ENCODE data around the gene PPP6R2.

The PPP6R2 gene

GRCh38 chr22:50459016-50459415, 115.9 kb downstream of the PPP6R2 start:
- Histone ChIP-seq H3K9me3 (ENCODE audit: control insufficient read depth, insufficient read depth, low read depth, low read length) (no peaks in the 10 kb centered on the region), H3K36me3 (ENCODE audit: control insufficient read depth, insufficient read depth, low read length) (peaks cover 94% of the 10 kb centered on the region), H3K27me3 (ENCODE audit: control insufficient read depth, insufficient read depth, low read length) (no peaks in the 10 kb centered on the region), H3K4me3 (ENCODE audit: low read depth, low read length) (no peak overlapping the region), H3K9ac (ENCODE audit: low read length) (no peak overlapping the region), H3K4me1 (ENCODE audit: control insufficient read depth, insufficient read depth, low read length) (no peaks in the 10 kb centered on the region), H3K27ac (ENCODE audit: low read depth, low read length) (no peak overlapping the region)

- Histone ChIP-seq H3K27ac (ENCODE audit: low read depth, low read length) (no peak overlapping the region), H3K36me3 (ENCODE audit: control insufficient read depth, insufficient read depth, low read length) (peaks cover 94% of the 10 kb centered on the region), H3K27me3 (ENCODE audit: control insufficient read depth, insufficient read depth, low read length) (no peaks in the 10 kb centered on the region), H3K9ac (ENCODE audit: low read length) (no peak overlapping the region), H3K4me3 (ENCODE audit: low read depth, low read length) (no peak overlapping the region), H3K9me3 (ENCODE audit: control insufficient read depth, insufficient read depth, low read depth, low read length) (no peaks in the 10 kb centered on the region), H3K4me1 (ENCODE audit: control insufficient read depth, insufficient read depth, low read length) (no peaks in the 10 kb centered on the region)
These were observed 116.5 kb downstream of the PPP6R2 start for GRCh38 chr22:50459496-50460140.

GRCh38 chr22:50460938-50461337, 117.8 kb downstream of the PPP6R2 start:
- Histone ChIP-seq H3K27ac (ENCODE audit: low read depth, low read length) (no peak overlapping the region), H3K4me1 (ENCODE audit: control insufficient read depth, insufficient read depth, low read length) (no peaks in the 10 kb centered on the region), H3K9me3 (ENCODE audit: control insufficient read depth, insufficient read depth, low read depth, low read length) (no peaks in the 10 kb centered on the region), H3K36me3 (ENCODE audit: control insufficient read depth, insufficient read depth, low read length) (peaks cover 94% of the 10 kb centered on the region), H3K9ac (ENCODE audit: low read length) (no peak overlapping the region), H3K4me3 (ENCODE audit: low read depth, low read length) (no peak overlapping the region), H3K27me3 (ENCODE audit: control insufficient read depth, insufficient read depth, low read length) (no peaks in the 10 kb centered on the region)

- H3K36me3 ChIP-seq (ENCODE audit: control insufficient read depth, insufficient read depth, low read length), result peaks cover 96% of the 10 kb centered on the region
These were observed 118.4 kb downstream of the PPP6R2 start for GRCh38 chr22:50461536-50461935.

GRCh38 chr22:50461979-50462540, 118.9 kb downstream of the PPP6R2 start:
- Histone ChIP-seq H3K4me1 (ENCODE audit: control insufficient read depth, insufficient read depth, low read length) (no peaks in the 10 kb centered on the region), H3K9me3 (ENCODE audit: control insufficient read depth, insufficient read depth, low read depth, low read length) (no peaks in the 10 kb centered on the region), H3K36me3 (ENCODE audit: control insufficient read depth, insufficient read depth, low read length) (peaks cover 96% of the 10 kb centered on the region), H3K4me3 (ENCODE audit: low read depth, low read length) (no peak overlapping the region), H3K9ac (ENCODE audit: low read length) (no peak overlapping the region), H3K27ac (ENCODE audit: low read depth, low read length) (no peak overlapping the region), H3K27me3 (ENCODE audit: control insufficient read depth, insufficient read depth, low read length) (no peaks in the 10 kb centered on the region)

More at GRCh38 chr22:50461536-50461935, 118.4 kb downstream of the PPP6R2 start:
- Histone ChIP-seq H3K4me1 (ENCODE audit: control insufficient read depth, insufficient read depth, low read length) (no peaks in the 10 kb centered on the region), H3K9ac (ENCODE audit: low read length) (no peak overlapping the region), H3K27ac (ENCODE audit: low read depth, low read length) (no peak overlapping the region), H3K9me3 (ENCODE audit: control insufficient read depth, insufficient read depth, low read depth, low read length) (no peaks in the 10 kb centered on the region), H3K27me3 (ENCODE audit: control insufficient read depth, insufficient read depth, low read length) (no peaks in the 10 kb centered on the region), H3K4me3 (ENCODE audit: low read depth, low read length) (no peak overlapping the region)

- Histone ChIP-seq H3K4me3 (ENCODE audit: low read depth, low read length) (no peak overlapping the region), H3K36me3 (ENCODE audit: control insufficient read depth, insufficient read depth, low read length) (peaks cover 97% of the 10 kb centered on the region)
These were observed 120.2 kb downstream of the PPP6R2 start for GRCh38 chr22:50463188-50463900.

GRCh38 chr22:50464451-50464850, 121.3 kb downstream of the PPP6R2 start:
- no peak overlapping the region for H3K27ac ChIP-seq (ENCODE audit: low read depth, low read length)
- H3K4me1 ChIP-seq (ENCODE audit: control insufficient read depth, insufficient read depth, low read length), result peaks cover 6% of the 10 kb centered on the region; the same call in 1 of the 2 replicates
- H3K27me3 ChIP-seq (ENCODE audit: control insufficient read depth, insufficient read depth, low read length), result no peaks in the 10 kb centered on the region
- no peaks in the 10 kb centered on the region for H3K9me3 ChIP-seq (ENCODE audit: control insufficient read depth, insufficient read depth, low read depth, low read length)
- H3K4me3 ChIP-seq (ENCODE audit: low read depth, low read length), result no peak overlapping the region
- H3K9ac ChIP-seq (ENCODE audit: low read length), result no peak overlapping the region
- H3K36me3 ChIP-seq (ENCODE audit: control insufficient read depth, insufficient read depth, low read length), result peaks cover 86% of the 10 kb centered on the region

More at GRCh38 chr22:50463188-50463900, 120.2 kb downstream of the PPP6R2 start:
- Histone ChIP-seq H3K27me3 (ENCODE audit: control insufficient read depth, insufficient read depth, low read length) (no peaks in the 10 kb centered on the region), H3K27ac (ENCODE audit: low read depth, low read length) (no peak overlapping the region), H3K9ac (ENCODE audit: low read length) (no peak overlapping the region), H3K4me1 (ENCODE audit: control insufficient read depth, insufficient read depth, low read length) (no peaks in the 10 kb centered on the region), H3K9me3 (ENCODE audit: control insufficient read depth, insufficient read depth, low read depth, low read length) (no peaks in the 10 kb centered on the region)

- H3K9me3 ChIP-seq (ENCODE audit: control insufficient read depth, insufficient read depth, low read depth, low read length), result no peaks in the 10 kb centered on the region
- H3K9ac ChIP-seq (ENCODE audit: low read length), result no peak overlapping the region
- H3K27ac ChIP-seq (ENCODE audit: low read depth, low read length), result no peak overlapping the region
- peaks cover 77% of the 10 kb centered on the region for H3K36me3 ChIP-seq (ENCODE audit: control insufficient read depth, insufficient read depth, low read length)
- peaks cover 14% of the 10 kb centered on the region for H3K4me1 ChIP-seq (ENCODE audit: control insufficient read depth, insufficient read depth, low read length)
- H3K4me3 ChIP-seq (ENCODE audit: low read depth, low read length), result no peak overlapping the region
- H3K27me3 ChIP-seq (ENCODE audit: control insufficient read depth, insufficient read depth, low read length), result no peaks in the 10 kb centered on the region
These were observed 122.2 kb downstream of the PPP6R2 start for GRCh38 chr22:50465066-50465930.

GRCh38 chr22:50467341-50467740, 124.2 kb downstream of the PPP6R2 start:
- Histone ChIP-seq H3K27me3 (ENCODE audit: control insufficient read depth, insufficient read depth, low read length) (no peaks in the 10 kb centered on the region), H3K36me3 (ENCODE audit: control insufficient read depth, insufficient read depth, low read length) (peaks cover 62% of the 10 kb centered on the region), H3K27ac (ENCODE audit: low read depth, low read length) (no peak overlapping the region), H3K9ac (ENCODE audit: low read length) (no peak overlapping the region), H3K4me3 (ENCODE audit: low read depth, low read length) (no peak overlapping the region), H3K4me1 (ENCODE audit: control insufficient read depth, insufficient read depth, low read length) (peaks cover 22% of the 10 kb centered on the region), H3K9me3 (ENCODE audit: control insufficient read depth, insufficient read depth, low read depth, low read length) (no peaks in the 10 kb centered on the region)

GRCh38 chr22:50467773-50468440, 124.8 kb downstream of the PPP6R2 start:
- Histone ChIP-seq H3K4me3 (ENCODE audit: low read depth, low read length) (no peak overlapping the region), H3K27ac (ENCODE audit: low read depth, low read length) (no peak overlapping the region), H3K9ac (ENCODE audit: low read length) (no peak overlapping the region), H3K27me3 (ENCODE audit: control insufficient read depth, insufficient read depth, low read length) (no peaks in the 10 kb centered on the region), H3K9me3 (ENCODE audit: control insufficient read depth, insufficient read depth, low read depth, low read length) (no peaks in the 10 kb centered on the region), H3K36me3 (ENCODE audit: control insufficient read depth, insufficient read depth, low read length) (peaks cover 58% of the 10 kb centered on the region), H3K4me1 (ENCODE audit: control insufficient read depth, insufficient read depth, low read length) (peaks cover 22% of the 10 kb centered on the region)

Data from HUES6 (cell line).